Measurements from ENCODE around the gene MEMO1.
"Not testable (repeated sequence)": the region's sequence is repeated elsewhere in the genome, so short reads cannot be mapped to it uniquely, and the experiment has no call there.

Gene MEMO1

GRCh38 chr2:31956312-31956711, 54.5 kb downstream of the MEMO1 start:
- no peak for DNase-seq (ENCODE audit: low read depth)
- no peak overlapping the region for H3K4me3 ChIP-seq (ENCODE audit: low read depth, low read length)

GRCh38 chr2:31953095-31953494, 57.7 kb downstream of the MEMO1 start:
- H3K4me3 ChIP-seq (ENCODE audit: low read depth, low read length); DNase-seq (ENCODE audit: low read depth): not testable (repeated sequence)

More at GRCh38 chr2:31956312-31956711, 54.5 kb downstream of the MEMO1 start:
- TF ChIP-seq MAX (IDR thresholded peaks at IDR 0.05; ENCODE audit: low read depth, low read length) (no peak), POLR2A (IDR thresholded peaks at IDR 0.05; ENCODE audit: extremely low read depth, insufficient read length) (no peak), CTCF (IDR thresholded peaks at IDR 0.05; ENCODE audit: low read depth, low read length) (no peak), MYC (IDR thresholded peaks at IDR 0.05; ENCODE audit: low read depth, low read length) (no peak)

- H3K4me3 ChIP-seq (ENCODE audit: low read depth, low read length) = no peak overlapping the region
- TF ChIP-seq CTCF (IDR thresholded peaks at IDR 0.05; ENCODE audit: low read depth, low read length) (no peak), POLR2A (IDR thresholded peaks at IDR 0.05; ENCODE audit: extremely low read depth, insufficient read length) (no peak), MYC (IDR thresholded peaks at IDR 0.05; ENCODE audit: low read depth, low read length) (no peak), MAX (IDR thresholded peaks at IDR 0.05; ENCODE audit: low read depth, low read length) (no peak)
These were observed 59.8 kb downstream of the MEMO1 start for GRCh38 chr2:31950946-31951562.

GRCh38 chr2:31947871-31948270, 62.9 kb downstream of the MEMO1 start:
- H3K4me3 ChIP-seq (ENCODE audit: low read depth, low read length) = no peak overlapping the region
- DNase-seq (ENCODE audit: low read depth) = no peak
- TF ChIP-seq CTCF (IDR thresholded peaks at IDR 0.05; ENCODE audit: low read depth, low read length) = no peak
- no peak for TF ChIP-seq MYC (IDR thresholded peaks at IDR 0.05; ENCODE audit: low read depth, low read length)
- TF ChIP-seq MAX (IDR thresholded peaks at IDR 0.05; ENCODE audit: low read depth, low read length) = no peak
- TF ChIP-seq POLR2A (IDR thresholded peaks at IDR 0.05; ENCODE audit: extremely low read depth, insufficient read length) = no peak

More at GRCh38 chr2:31950946-31951562, 59.8 kb downstream of the MEMO1 start:
- DNase-seq (ENCODE audit: low read depth) = no peak

- no peak overlapping the region for H3K4me3 ChIP-seq (ENCODE audit: low read depth, low read length)
- no peak for TF ChIP-seq MYC (IDR thresholded peaks at IDR 0.05; ENCODE audit: low read depth, low read length)
- no peak for TF ChIP-seq POLR2A (IDR thresholded peaks at IDR 0.05; ENCODE audit: extremely low read depth, insufficient read length)
- no peak for TF ChIP-seq MAX (IDR thresholded peaks at IDR 0.05; ENCODE audit: low read depth, low read length)
- TF ChIP-seq CTCF (IDR thresholded peaks at IDR 0.05; ENCODE audit: low read depth, low read length) = no peak
- DNase-seq (ENCODE audit: low read depth) = no peak
These were observed 64.0 kb downstream of the MEMO1 start for GRCh38 chr2:31946838-31947237.

- TF ChIP-seq CTCF (IDR thresholded peaks at IDR 0.05; ENCODE audit: low read depth, low read length) = no peak
- H3K4me3 ChIP-seq (ENCODE audit: low read depth, low read length) = no peak overlapping the region
- peak; percentile 24 for DNase-seq (ENCODE audit: low read depth)
These were observed 65.3 kb downstream of the MEMO1 start for GRCh38 chr2:31945572-31945935.

All from NB4 (cell line).